Activated CD4-positive, alpha-beta T cell treated with anti-CD3 and anti-CD28 coated beads, Interleukin-2, amount 50 U/mL, for 16 hours (primary cell): ENCODE results near the gene WDHD1.
"Not testable (repeated sequence)": the region's sequence is repeated elsewhere in the genome, so short reads cannot be mapped to it uniquely, and the experiment has no call there.

Source experiments
- DNase-seq: peaks from one replicate; pipeline ENCODE4 v3.0.0-alpha.2; 2020

Gene WDHD1

GRCh38 chr14:54902143-54902520, 124.8 kb downstream of the WDHD1 start:
- DNase-seq = peak; percentile 87

- peak; percentile 18 for DNase-seq
Measured at GRCh38 chr14:54901380-54902142, 125.3 kb downstream of the WDHD1 start.

- no peak for DNase-seq
Measured at GRCh38 chr14:54899573-54899972, 127.3 kb downstream of the WDHD1 start.

- not testable (repeated sequence) for DNase-seq
Measured at GRCh38 chr14:54897809-54898555, 128.9 kb downstream of the WDHD1 start.

GRCh38 chr14:54895683-54896082, 131.2 kb downstream of the WDHD1 start:
- DNase-seq = no peak

- DNase-seq = peak; percentile 19
Measured at GRCh38 chr14:54894995-54895394, 131.9 kb downstream of the WDHD1 start.

DNA sequence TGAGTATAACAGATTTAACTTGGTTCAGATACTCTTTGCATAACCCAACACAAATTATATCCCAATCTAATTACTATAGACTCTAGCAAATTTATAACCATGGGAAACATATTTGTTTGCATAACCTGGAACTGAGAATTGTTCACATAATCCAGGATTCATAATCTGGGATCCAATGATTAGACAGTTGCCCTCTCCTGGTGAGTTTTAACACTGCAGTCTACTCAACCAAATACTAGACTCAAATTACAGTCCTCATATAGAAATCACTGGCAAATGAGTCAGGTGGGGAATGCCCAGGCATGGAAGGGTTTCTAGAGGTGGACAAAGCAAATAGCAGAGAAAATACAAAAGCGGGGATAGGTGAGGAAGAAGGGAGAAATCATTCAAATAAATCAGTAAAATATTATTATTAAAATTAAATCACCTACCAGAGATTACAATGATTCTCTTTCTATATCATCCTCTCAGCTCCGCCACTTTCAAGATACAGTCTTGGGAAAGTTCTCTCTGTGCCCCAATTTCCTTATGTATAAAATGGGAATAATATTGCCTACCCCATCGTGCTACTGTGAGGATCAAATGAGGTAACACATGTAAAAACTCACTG, 133.6 kb downstream of the WDHD1 start:
- DNase-seq = peak; percentile 44

DNA sequence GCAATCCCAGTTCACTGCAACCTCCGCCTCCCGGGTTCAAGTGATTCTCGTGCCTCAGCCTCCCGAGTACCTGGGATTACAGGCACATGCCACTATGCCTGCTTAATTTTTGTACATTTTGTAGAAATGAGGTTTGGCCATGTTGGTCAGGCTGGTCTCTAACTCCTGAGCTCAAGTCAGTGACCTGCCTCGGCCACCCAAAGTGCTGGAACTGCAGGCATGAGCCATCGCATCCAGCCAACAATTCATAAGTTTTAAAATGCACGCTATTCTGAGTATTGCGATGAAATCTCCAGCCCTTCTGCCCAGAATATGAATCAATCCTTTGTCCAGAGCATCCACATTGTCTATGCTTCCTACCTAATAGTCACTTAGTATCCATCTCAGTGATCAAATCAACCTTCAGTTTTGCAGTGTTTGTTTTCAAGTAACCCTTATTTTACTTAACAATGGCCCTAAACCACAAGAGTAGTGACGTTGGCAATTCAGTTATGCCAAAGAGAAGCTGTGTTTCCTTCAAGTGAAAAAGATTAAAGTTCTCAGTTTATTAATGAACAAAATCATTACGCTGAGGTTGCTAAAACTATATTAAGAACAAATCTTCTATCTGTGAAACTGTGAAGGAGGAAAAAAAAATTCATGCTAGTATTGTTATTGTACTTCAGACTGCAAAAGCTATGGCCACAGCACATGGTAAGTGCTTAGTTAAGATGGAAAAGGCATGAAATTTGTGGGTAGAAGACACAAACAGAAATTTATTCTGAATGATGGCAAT, 135.2 kb downstream of the WDHD1 start:
- no peak for DNase-seq

GRCh38 chr14:54890788-54891187, 136.1 kb downstream of the WDHD1 start:
- no peak for DNase-seq

DNA sequence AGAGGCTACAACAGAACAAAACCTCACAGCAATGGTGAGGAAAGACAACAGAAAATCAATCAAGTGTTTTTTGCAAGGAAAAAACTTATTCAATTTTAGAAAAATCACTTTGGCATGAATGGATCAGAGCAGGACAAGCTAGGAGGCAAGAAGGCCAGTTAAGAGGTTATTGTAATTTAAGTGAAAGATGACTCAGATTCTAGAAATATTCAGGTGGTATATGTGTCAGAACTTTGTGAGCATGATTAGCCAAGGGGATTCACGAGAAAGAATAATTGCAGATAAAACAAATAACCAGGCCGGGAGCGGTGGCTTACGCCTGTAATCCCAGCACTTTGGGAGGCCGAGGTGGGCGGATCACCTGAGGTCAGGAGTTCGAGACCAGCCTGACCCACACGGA, 137.0 kb downstream of the WDHD1 start:
- DNase-seq = no peak
